SU-DHL-6 (cell line): ENCODE measurements around the gene WNK1.

Experiments used
- H2AFZ ChIP-seq: fragments of 200-600 bp; sonication (generic); 2 replicates; pipeline ENCODE4 v1.6.1; 2014; ENCODE audit warnings: low read depth, mild to moderate bottlenecking, moderate library complexity, mixed read lengths, antibody characterized with exemption, low read length; ENCODE audit not compliant: severe bottlenecking
- H3F3A ChIP-seq: fragments of 200-600 bp; shearing (Covaris generic); 2 replicates; pipeline ENCODE4 v1.6.0; 2016; ENCODE audit warnings: antibody characterized with exemption, mild to moderate bottlenecking; ENCODE audit not compliant: insufficient read depth
- H3K27ac ChIP-seq: fragments of 200-600 bp; sonication (generic); 2 replicates; pipeline ENCODE4 v1.5.1; 2016; ENCODE audit warnings: low read depth, mild to moderate bottlenecking, low read length, moderate library complexity, mixed read lengths
- H3K27me3 ChIP-seq: fragments of 200-600 bp; sonication (generic), shearing (Covaris generic); 2 replicates; pipeline ENCODE4 v1.6.0; 2014; ENCODE audit warnings: mild to moderate bottlenecking, low read length
- H3K36me3 ChIP-seq: fragments of 200-600 bp; sonication (generic); 2 replicates; pipeline ENCODE4 v1.6.1; 2014; ENCODE audit warnings: mild to moderate bottlenecking, low read length, mixed read lengths
- H3K4me2 ChIP-seq: fragments of 300-600, 200-600 bp; shearing (Covaris generic), sonication (generic); 2 replicates; pipeline ENCODE4 v1.6.0; 2014; ENCODE audit warnings: low read length, low read depth, mild to moderate bottlenecking; ENCODE audit not compliant: poor library complexity, severe bottlenecking
- H3K4me3 ChIP-seq: fragments of 200-600 bp; sonication (generic); 2 replicates; pipeline ENCODE4 v1.5.1; 2014; ENCODE audit warnings: antibody characterized with exemption, low read length, mild to moderate bottlenecking, mixed read lengths; ENCODE audit not compliant: insufficient read depth, poor library complexity, severe bottlenecking
- H3K79me2 ChIP-seq: fragments of 200-600 bp; sonication (generic); 2 replicates; pipeline ENCODE4 v1.6.1; 2014; ENCODE audit warnings: mild to moderate bottlenecking, low read length, moderate library complexity; ENCODE audit not compliant: insufficient read depth
- H3K9ac ChIP-seq: fragments of 200-600 bp; sonication (generic); 2 replicates; pipeline ENCODE4 v1.7.0; 2014; ENCODE audit warnings: mild to moderate bottlenecking, low read length
- H3K9me2 ChIP-seq: fragments of 200-600 bp; sonication (generic); replicated peaks from 2 replicates; pipeline ENCODE4 v1.6.1; 2014; ENCODE audit warnings: low read length; ENCODE audit not compliant: insufficient read depth
- H3K9me3 ChIP-seq: fragments of 200-600 bp; sonication (generic); 2 replicates; pipeline ENCODE4 v1.6.1; 2014; ENCODE audit warnings: low read length, mixed read lengths; ENCODE audit not compliant: insufficient read depth
- H4K20me1 ChIP-seq: fragments of 200-600 bp; sonication (generic); 2 replicates; pipeline ENCODE4 v1.6.1; 2014; ENCODE audit warnings: low read depth, mild to moderate bottlenecking, antibody characterized with exemption, low read length, moderate library complexity, mixed read lengths
- CTCF ChIP-seq: fragments of 200-600 bp; sonication (generic); IDR thresholded peaks from one replicate; pipeline ENCODE4 v1.5.1; 2017; ENCODE audit warnings: antibody characterized with exemption, mild to moderate bottlenecking, low read length, moderate library complexity; ENCODE audit not compliant: insufficient read depth, poor library complexity, severe bottlenecking
- EZH2phosphoT487 ChIP-seq: fragments of 200-600 bp; sonication (generic), shearing (Covaris generic); conservative IDR thresholded peaks from 2 replicates; pipeline ENCODE4 v1.6.1; 2018; ENCODE audit warnings: mild to moderate bottlenecking, antibody characterized with exemption, low read length, moderate library complexity, mixed read lengths

WNK1 gene

GRCh38 chr12:885701-886100 is 133.3 kb downstream of the WNK1 start:
- no peaks in the 10 kb centered on the region for H4K20me1 ChIP-seq
- TF ChIP-seq CTCF (no peak), EZH2phosphoT487 (no peak)
- H3K9me3 ChIP-seq: no peaks in the 10 kb centered on the region
- H3K4me2 ChIP-seq: no peak overlapping the region
- no peaks in the 10 kb centered on the region for H3K79me2 ChIP-seq
- no peaks in the 10 kb centered on the region for H3F3A ChIP-seq
- no peak overlapping the region for H3K27ac ChIP-seq
- H3K27me3 ChIP-seq: no peaks in the 10 kb centered on the region
- H3K9me2 ChIP-seq: no peaks in the 10 kb centered on the region
- H3K9ac ChIP-seq: no peak overlapping the region
- peaks cover 68% of the 10 kb centered on the region for H3K36me3 ChIP-seq
- no peak overlapping the region for H3K4me3 ChIP-seq
- H2AFZ ChIP-seq: no peak overlapping the region

- H3K27ac ChIP-seq: no peak overlapping the region
- no peaks in the 10 kb centered on the region for H3K9me2 ChIP-seq
- no peaks in the 10 kb centered on the region for H3F3A ChIP-seq
- H3K4me2 ChIP-seq: no peak overlapping the region
- no peaks in the 10 kb centered on the region for H3K79me2 ChIP-seq
- no peak overlapping the region for H3K4me3 ChIP-seq
- no peaks in the 10 kb centered on the region for H3K27me3 ChIP-seq
- TF ChIP-seq CTCF (no peak), EZH2phosphoT487 (no peak)
- H3K9ac ChIP-seq: no peak overlapping the region
- H4K20me1 ChIP-seq: no peaks in the 10 kb centered on the region
- H3K36me3 ChIP-seq: peaks cover 64% of the 10 kb centered on the region
- H3K9me3 ChIP-seq: no peaks in the 10 kb centered on the region
- H2AFZ ChIP-seq: no peak overlapping the region
These were observed 133.8 kb downstream of the WNK1 start for GRCh38 chr12:886206-886605.

- Histone ChIP-seq H4K20me1 (no peaks in the 10 kb centered on the region), H3K9me3 (no peaks in the 10 kb centered on the region), H2AFZ (no peak overlapping the region), H3F3A (no peaks in the 10 kb centered on the region), H3K4me3 (no peak overlapping the region), H3K79me2 (no peaks in the 10 kb centered on the region), H3K27ac (no peak overlapping the region), H3K9me2 (no peaks in the 10 kb centered on the region), H3K9ac (no peak overlapping the region), H3K4me2 (no peak overlapping the region), H3K27me3 (no peaks in the 10 kb centered on the region), H3K36me3 (peaks cover 27% of the 10 kb centered on the region)
- TF ChIP-seq EZH2phosphoT487 (no peak), CTCF (no peak)
These were observed 141.8 kb downstream of the WNK1 start for GRCh38 chr12:894226-894625.
